ENCODE results near the gene SMIM33. TPM values are rescaled to one million over a fixed set of nuclear protein-coding genes. Genes with fewer than 3 reads are reported as not detected.
A peak's percentile ranks its signal among the peaks of the same experiment; 100 is the strongest.
"Not testable (repeated sequence)": the region's sequence is repeated elsewhere in the genome, so short reads cannot be mapped to it uniquely, and the experiment has no call there.

Gene SMIM33
- total RNA-seq, 1 donor from 2014 or later, result not detected

DNA sequence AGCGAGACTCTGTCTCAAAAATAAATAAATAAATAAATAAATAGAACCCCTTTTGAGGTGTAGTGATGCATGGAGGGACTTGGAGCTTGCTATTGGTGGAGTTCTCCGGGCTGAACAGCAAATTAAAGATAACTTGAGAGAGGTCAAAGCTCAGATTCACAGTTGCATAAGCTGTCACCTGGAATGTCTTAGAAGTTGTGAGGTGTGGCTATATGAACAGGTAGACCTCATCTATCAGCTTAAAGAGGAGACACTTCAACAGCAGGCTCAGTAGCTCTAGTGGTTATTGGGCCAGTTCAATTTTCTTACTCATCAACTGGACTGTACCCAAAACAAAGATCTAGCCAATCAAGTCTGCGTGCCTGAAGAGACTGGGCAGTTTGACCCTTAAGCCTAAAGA, 23.5 kb downstream of the SMIM33 start:
- no peak for DNase-seq (ENCODE audit: extremely low spot score in 2 of 2)
- Histone ChIP-seq H3K4me1 (peaks cover 21% of the 10 kb centered on the region), H3K36me3 (no peaks in the 10 kb centered on the region), H3K9me3 (no peaks in the 10 kb centered on the region), H3K27me3 (no peaks in the 10 kb centered on the region), H3K4me3 (no peak overlapping the region), H3K27ac (no peak overlapping the region)
- no peak for TF ChIP-seq POLR2AphosphoS5 (IDR thresholded peaks at IDR 0.05; ENCODE audit: insufficient read depth in 1 of 2, low read depth in 1 of 2)
- intact Hi-C loops (cut with DNase I), result no loop called here

- Histone ChIP-seq H3K27ac (no peak overlapping the region), H3K36me3 (no peaks in the 10 kb centered on the region), H3K27me3 (no peaks in the 10 kb centered on the region), H3K9me3 (no peaks in the 10 kb centered on the region), H3K4me1 (peaks cover 21% of the 10 kb centered on the region), H3K4me3 (no peak overlapping the region)
- DNase-seq (ENCODE audit: extremely low spot score in 2 of 2), result no peak
- no peak for TF ChIP-seq POLR2AphosphoS5 (IDR thresholded peaks at IDR 0.05; ENCODE audit: insufficient read depth in 1 of 2, low read depth in 1 of 2)
- TF ChIP-seq CTCF (IDR thresholded peaks at IDR 0.05), result no peak
- TF ChIP-seq POLR2A (IDR thresholded peaks at IDR 0.05), result no peak
- intact Hi-C loops (cut with DNase I), result no loop called here
These were observed 24.0 kb downstream of the SMIM33 start for GRCh38 chr5:139494832-139495231.

DNA sequence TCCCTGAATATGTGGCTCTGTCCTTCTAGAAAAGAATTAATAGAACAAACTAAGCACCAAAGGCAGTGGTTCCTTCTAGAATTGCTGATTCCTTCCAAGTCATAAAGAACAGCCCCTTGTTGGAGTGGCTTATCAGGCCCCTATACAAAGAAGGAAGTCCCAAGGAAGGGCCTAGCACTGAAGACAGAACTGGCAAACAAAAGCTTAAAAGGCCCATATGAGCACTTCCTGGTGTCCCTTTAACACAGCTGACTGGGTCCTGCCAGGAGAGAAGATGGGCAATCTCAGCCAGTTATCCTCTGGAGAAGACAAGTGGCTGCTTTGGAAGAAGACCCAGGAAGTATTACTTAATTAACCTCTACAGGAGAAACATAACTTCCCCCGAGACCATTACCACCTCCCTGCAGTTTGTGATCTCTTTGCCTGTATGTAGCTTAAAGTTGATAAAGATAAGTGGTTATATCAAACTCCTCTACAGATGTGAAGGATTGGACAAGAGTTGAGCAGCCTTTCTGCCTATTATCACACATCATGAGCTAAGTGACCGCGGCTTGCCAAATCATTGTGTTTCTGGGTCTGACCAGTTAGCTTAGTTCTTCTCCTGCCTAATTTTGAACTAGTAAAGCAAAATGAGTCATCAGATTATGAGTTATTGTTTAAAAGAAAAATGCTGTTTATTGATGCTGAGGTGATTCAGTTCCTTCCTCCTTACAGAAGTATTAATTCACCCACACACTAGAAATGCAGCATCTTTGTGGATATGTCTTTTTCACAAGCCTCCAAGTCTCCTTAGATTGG, 25.0 kb downstream of the SMIM33 start:
- H3K4me3 ChIP-seq, result no peak overlapping the region
- intact Hi-C loops (cut with DNase I), result no loop called here

DNA sequence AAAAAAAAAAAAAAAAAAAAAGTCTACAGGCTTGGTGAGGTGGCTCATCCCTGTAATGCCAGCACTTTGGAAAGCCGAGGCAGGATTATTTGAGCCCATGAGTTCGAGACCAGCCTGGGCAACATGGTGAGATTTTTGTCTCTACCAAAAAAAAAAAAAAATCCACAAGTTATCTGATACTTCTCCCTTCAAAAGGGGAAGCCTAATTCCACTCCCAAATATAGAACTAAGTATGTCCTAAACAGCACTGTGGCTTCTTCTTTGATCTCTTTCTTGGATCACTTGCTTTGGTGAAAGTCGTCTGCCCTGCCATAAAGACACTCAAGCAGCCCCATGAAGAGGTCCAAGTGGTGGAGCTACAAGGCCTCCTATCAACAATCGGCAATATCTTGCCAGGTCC, 30.6 kb downstream of the SMIM33 start:
- no peak overlapping the region for H3K4me3 ChIP-seq
- H3K27me3 ChIP-seq, result no peaks in the 10 kb centered on the region
- no peak overlapping the region for H3K27ac ChIP-seq
- H3K4me1 ChIP-seq, result no peaks in the 10 kb centered on the region
- no peaks in the 10 kb centered on the region for H3K36me3 ChIP-seq
- no peaks in the 10 kb centered on the region for H3K9me3 ChIP-seq
- no peak for TF ChIP-seq POLR2A (IDR thresholded peaks at IDR 0.05)
- no peak for TF ChIP-seq POLR2AphosphoS5 (IDR thresholded peaks at IDR 0.05; ENCODE audit: insufficient read depth in 1 of 2, low read depth in 1 of 2)
- TF ChIP-seq CTCF (IDR thresholded peaks at IDR 0.05), result no peak
- intact Hi-C loops (cut with DNase I), result no loop called here
- no peak for DNase-seq (ENCODE audit: extremely low spot score in 2 of 2)

More for the DNA sequence above, 25.0 kb downstream of the SMIM33 start:
- H3K4me1 ChIP-seq, result peaks cover 21% of the 10 kb centered on the region
- H3K36me3 ChIP-seq, result no peaks in the 10 kb centered on the region
- no peaks in the 10 kb centered on the region for H3K27me3 ChIP-seq
- no peaks in the 10 kb centered on the region for H3K9me3 ChIP-seq
- TF ChIP-seq POLR2AphosphoS5 (IDR thresholded peaks at IDR 0.05; ENCODE audit: insufficient read depth in 1 of 2, low read depth in 1 of 2) (peak in 1 of 2 donors; percentile 53), CTCF (IDR thresholded peaks at IDR 0.05) (no peak), POLR2A (IDR thresholded peaks at IDR 0.05) (no peak)
- DNase-seq (ENCODE audit: extremely low spot score in 2 of 2), result no peak
- H3K27ac ChIP-seq, result no peak overlapping the region

- DNase-seq (ENCODE audit: extremely low spot score in 2 of 2); H3K4me1 ChIP-seq: not testable (repeated sequence)
These were observed 32.4 kb downstream of the SMIM33 start for GRCh38 chr5:139503036-139503817.

GRCh38 chr5:139503879-139504278, 33.1 kb downstream of the SMIM33 start:
- intact Hi-C loops (cut with DNase I); H3K36me3 ChIP-seq: not testable (repeated sequence)

More at GRCh38 chr5:139503036-139503817, 32.4 kb downstream of the SMIM33 start:
- H3K9me3 ChIP-seq; H3K36me3 ChIP-seq; H3K27ac ChIP-seq; H3K4me3 ChIP-seq; intact Hi-C loops (cut with DNase I); H3K27me3 ChIP-seq: not testable (repeated sequence)

GRCh38 chr5:139504722-139505121, 33.9 kb downstream of the SMIM33 start:
- H3K27me3 ChIP-seq; H3K27ac ChIP-seq; intact Hi-C loops (cut with DNase I); H3K9me3 ChIP-seq; H3K4me3 ChIP-seq; H3K36me3 ChIP-seq; H3K4me1 ChIP-seq; DNase-seq (ENCODE audit: extremely low spot score in 2 of 2): not testable (repeated sequence)

More at GRCh38 chr5:139503879-139504278, 33.1 kb downstream of the SMIM33 start:
- not testable (repeated sequence) for DNase-seq (ENCODE audit: extremely low spot score in 2 of 2); H3K4me3 ChIP-seq; H3K27me3 ChIP-seq; H3K9me3 ChIP-seq; H3K4me1 ChIP-seq; H3K27ac ChIP-seq
